HepG2 (cell line): ENCODE measurements around the gene SLC19A1. TPM values are rescaled to one million over a fixed set of nuclear protein-coding genes. Genes with fewer than 3 reads are reported as not detected.

Experiments used
- ATAC-seq: fragments of 200-7000 bp; cut with Tn5 transposase; 3 replicates; pipeline ENCODE4 v1.9.1; 2020; ENCODE audit warnings: mild to moderate bottlenecking, moderate library complexity
- BruUV-seq: library from RNA; stranded (reverse); fragments of 400-500 nt; replicated peaks from 2 replicates; lab custom pipeline; 2021; lab: Mats Ljungman, UMichigan
- CTCF ChIA-PET: fragments of 300-600 bp; formaldehyde crosslinking; extraction: SDS; loops from one replicate; lab custom pipeline; 2021; ENCODE audit warnings: low total read pairs, inconsistent platforms, low intra/inter-chr PET ratio; lab: Yijun Ruan, JAX
- POLR2A ChIA-PET: fragments of 350-600 bp; sonication (Branson Sonifier 250); formaldehyde crosslinking; loops from one replicate; lab custom pipeline; 2020; ENCODE audit warnings: antibody characterized with exemption, inconsistent platforms; lab: Yijun Ruan, JAX
- DNase-seq: peaks from one replicate; pipeline ENCODE4 v3.0.0-alpha.2; 2015; ENCODE audit warnings: low spot score
- FAIRE-seq: peaks from 3 replicates; lab custom pipeline; 2011; peaks lifted over from hg19 to GRCh38; lab: Jason Lieb, UNC
- H2AFZ ChIP-seq: one replicate; pipeline ENCODE4 v1.6.1; 2011; ENCODE audit warnings: low read length, inconsistent platforms
- H3K27ac ChIP-seq: fragments of 300-600 bp; 3 replicates; pipeline ENCODE4 v1.8.0; 2011; ENCODE audit warnings: mixed run types, mild to moderate bottlenecking, mixed read lengths, low read length, inconsistent platforms; ENCODE audit not compliant: insufficient read depth; ENCODE audit errors: extremely low read length
- H3K27me3 ChIP-seq, 2 experiments: fragments of 200-600 bp in 1 of 2; 2 replicates in 1 of 2; 3 replicates in 1 of 2; pipeline versions ENCODE4 v1.6.0 to v1.8.0; 2011; ENCODE audit warnings: low read length in 2 of 2, mild to moderate bottlenecking in 2 of 2, moderate library complexity in 2 of 2, inconsistent platforms in 1 of 2; ENCODE audit not compliant: insufficient read depth in 2 of 2, control insufficient read depth in 1 of 2
- H3K36me3 ChIP-seq, 2 experiments: fragments of 200-600 bp in 1 of 2; replicated peaks in 1 of 2; 2 replicates in 1 of 2; 3 replicates in 1 of 2; pipeline versions ENCODE4 v1.5.1 to v1.8.0; 2011; ENCODE audit warnings: low read length in 2 of 2, inconsistent platforms in 1 of 2; ENCODE audit not compliant: insufficient read depth in 2 of 2, control insufficient read depth in 1 of 2
- H3K4me1 ChIP-seq: 2 replicates; pipeline ENCODE4 v1.5.1; 2012; ENCODE audit warnings: low read length, inconsistent platforms; ENCODE audit not compliant: insufficient read depth
- H3K4me2 ChIP-seq: 2 replicates; pipeline ENCODE4 v1.6.0; 2011; ENCODE audit warnings: low read depth, low read length, inconsistent platforms
- H3K4me3 ChIP-seq, 3 experiments: fragments of 200-600 bp in 1 of 3; sonication (generic), shearing (Covaris generic) in 1 of 3; replicated peaks in 1 of 3; 2 replicates each; pipeline ENCODE4 v1.5.1; 2011 to 2016; ENCODE audit warnings: low read length in 3 of 3, inconsistent platforms in 2 of 3, low read depth in 2 of 3, mild to moderate bottlenecking in 2 of 3, control low read depth in 1 of 3, mixed read lengths in 1 of 3; ENCODE audit not compliant: insufficient read depth in 1 of 3
- H3K79me2 ChIP-seq: one replicate; pipeline ENCODE4 v1.6.1; 2011; ENCODE audit warnings: low read length, inconsistent platforms; ENCODE audit not compliant: insufficient read depth
- H3K9ac ChIP-seq: 2 replicates; pipeline ENCODE4 v1.6.0; 2011; ENCODE audit warnings: mild to moderate bottlenecking, low read depth, low read length, inconsistent platforms; ENCODE audit not compliant: insufficient read depth
- H3K9me3 ChIP-seq: 2 replicates; pipeline ENCODE4 v1.5.1; 2012; ENCODE audit warnings: mild to moderate bottlenecking, low read length
- H4K20me1 ChIP-seq: 2 replicates; pipeline ENCODE4 v1.6.0; 2011; ENCODE audit warnings: inconsistent platforms, mild to moderate bottlenecking, low read length, moderate library complexity; ENCODE audit not compliant: insufficient read depth
- AGO2 ChIP-seq: fragments of 200-400 bp; formaldehyde crosslinking; optimal IDR thresholded peaks from 2 replicates; pipeline ENCODE3; 2017; ENCODE audit warnings: mild to moderate bottlenecking, low read depth, low read length, moderate library complexity
- BRD4 ChIP-seq: sonication (generic); formaldehyde crosslinking; IDR thresholded peaks from 2 replicates; pipeline ENCODE4 v1.4.0; 2020; ENCODE audit warnings: missing genetic modification reagents
- ELF1 ChIP-seq: sonication (generic); formaldehyde crosslinking; IDR thresholded peaks from 2 replicates; pipeline ENCODE4 v1.4.0; 2020; ENCODE audit warnings: missing genetic modification reagents
- HNRNPL ChIP-seq: fragments of 200-400 bp; formaldehyde crosslinking; IDR thresholded peaks from 2 replicates; pipeline ENCODE4 v1.6.1; 2017; ENCODE audit warnings: mild to moderate bottlenecking, low read depth, low read length
- MXD1 ChIP-seq: sonication (generic); formaldehyde crosslinking; IDR thresholded peaks from 2 replicates; pipeline ENCODE4 v1.4.0; 2020; ENCODE audit warnings: mild to moderate bottlenecking, missing genetic modification reagents
- REXO4 ChIP-seq: sonication (generic); formaldehyde crosslinking; IDR thresholded peaks from 2 replicates; pipeline ENCODE4 v1.8.0; 2022; ENCODE audit warnings: missing genetic modification reagents, mild to moderate bottlenecking, borderline replicate concordance
- TMF1 ChIP-seq: sonication (generic); formaldehyde crosslinking; IDR thresholded peaks from 2 replicates; pipeline ENCODE4 v1.8.1; 2022; ENCODE audit warnings: low read depth, missing genetic modification reagents
- ZMYM4 ChIP-seq: sonication (generic); formaldehyde crosslinking; IDR thresholded peaks from 2 replicates; pipeline ENCODE4 v1.8.1; 2023; ENCODE audit warnings: mild to moderate bottlenecking, missing genetic modification reagents
- ZNF263 ChIP-seq: sonication (generic); formaldehyde crosslinking; IDR thresholded peaks from 2 replicates; pipeline ENCODE4 v1.4.0; 2020; ENCODE audit warnings: missing genetic modification reagents
- WGBS: methylation state at CpG from one replicate; pipeline ENCODE4 v1.1.6; 2017; ENCODE audit warnings: low lambda C conversion rate; 5-methylcytosine and 5-hydroxymethylcytosine counted together
- in situ Hi-C: cut with HindIII; loops from 2 replicates; pipeline ENCODE4 v1.10.0; 2017; ENCODE audit warnings: low pct_unique_long_range_greater_than_20kb; ENCODE audit not compliant: extremely low pct_ligation_motif_present
- intact Hi-C: fragments of 100-400 bp; cut with micrococcal nuclease; formaldehyde crosslinking; loops from one replicate; pipeline ENCODE4 v1.10.0; 2022; ENCODE audit not compliant: unreplicated experiment
- polyA plus RNA-seq, 8 experiments: library from polyadenylated mRNA; depleted of rRNA in 3 of 8; stranded (reverse) in 7 of 8; unstranded in 1 of 8; fragments of >200 nt; fragmentation: Illumina TruSeq in 4 of 8; extraction: Trizol in 4 of 8; gene quantifications; 2 replicates each; pipeline versions ENCODE4 v1.2.1 to v1.2.3, GENCODE V29; 2011 to 2016; ENCODE audit warnings: low read depth in 4 of 8, missing spikeins in 1 of 8, mixed read lengths in 1 of 8; ENCODE audit not compliant: insufficient read depth in 1 of 8
- total RNA-seq, 5 experiments: library from RNA; depleted of rRNA; stranded (reverse); fragments of >200 nt; fragmentation: Illumina TruSeq; extraction: Trizol; gene quantifications; 2 replicates each; pipeline ENCODE4 v1.2.3, GENCODE V29; 2016; ENCODE audit warnings: low read depth in 1 of 5
- TF ChIP-seq, protein P1 (sequence below): sonication (generic); formaldehyde crosslinking; IDR thresholded peaks from 2 replicates; pipeline ENCODE4 v1.4.0; 2020; ENCODE audit warnings: missing genetic modification reagents

The SLC19A1 gene
- total and polyA plus RNA-seq, 2 of the 13 experiments (the other 11 are each of a cell fraction or from before 2014, with no cell fraction given): 21.8 to 23.0 TPM

DNA sequence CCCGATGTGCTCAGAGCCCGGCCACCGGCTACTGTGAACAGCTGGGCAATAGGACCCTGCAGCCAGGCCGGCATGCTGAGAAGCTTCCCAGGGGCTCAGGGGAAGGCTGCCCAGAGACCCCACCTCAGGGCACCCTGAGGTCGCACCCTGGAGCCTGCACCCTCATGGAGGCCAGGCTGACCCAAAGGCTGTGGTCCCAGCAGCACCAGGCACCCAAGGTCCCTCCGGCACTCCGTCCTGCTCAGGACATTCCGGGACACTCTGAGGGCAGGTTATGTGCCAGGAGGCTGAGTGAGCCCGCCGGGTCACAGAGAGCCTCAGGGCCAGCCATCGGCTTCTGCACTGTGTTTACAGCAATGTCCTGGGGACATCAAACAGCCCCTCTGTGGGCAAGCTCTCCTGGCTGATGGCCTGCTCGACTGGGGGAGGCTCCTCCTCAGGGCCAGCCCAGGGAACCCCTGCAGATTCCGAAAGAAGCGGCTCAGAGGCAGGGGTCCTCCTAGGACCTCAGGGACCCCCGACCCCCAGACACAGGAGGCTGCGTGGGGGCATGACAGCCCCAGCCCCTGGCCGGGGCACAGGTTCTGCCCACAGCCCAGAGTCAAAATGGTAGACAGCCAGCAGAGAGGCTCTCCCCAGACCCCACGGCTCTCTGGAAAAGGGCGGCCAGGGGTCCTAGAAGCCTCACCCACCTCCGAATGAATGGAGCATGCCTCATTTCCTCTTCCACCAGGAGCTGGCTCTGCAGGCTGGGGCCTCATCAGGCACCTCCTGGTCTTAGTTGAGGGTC lies 8.2 kb downstream of the SLC19A1 start:
- intact Hi-C loops: no loop called here
- peaks cover 15 to 44% of the 10 kb centered on the region in 2 experiments for H3K36me3 ChIP-seq
- WGBS: no CpG with 5 or more reads among the region's 20 CpGs
- H3K27ac ChIP-seq: no peak overlapping the region
- in situ Hi-C loops: no loop called here
- H3K9me3 ChIP-seq: no peaks in the 10 kb centered on the region
- ChIA-PET CTCF (no interaction called here), POLR2A (interaction anchor here (1.7 kb wide), 1 partner anchor 9 kb away, joined by 5 read pairs; no protein-coding TSS in a partner anchor)
- H2AFZ ChIP-seq: no peak overlapping the region
- no peak overlapping the region for H3K4me3 ChIP-seq
- H3K4me2 ChIP-seq: no peak overlapping the region
- H3K27me3 ChIP-seq: no peaks in the 10 kb centered on the region
- no TSS peak for BruUV-seq
- ATAC-seq (no peak), FAIRE-seq (no peak)
- H3K9ac ChIP-seq: no peak overlapping the region
- TF ChIP-seq AGO2 (peak; percentile 46), BRD4 (CRISPR knock-in tag) (no peak)
- TF ChIP-seq, all 625 proteins: peak for 1
- Histone ChIP-seq H3K79me2 (peaks cover 11% of the 10 kb centered on the region), H4K20me1 (no peaks in the 10 kb centered on the region), H3K4me1 (peaks cover 17% of the 10 kb centered on the region)
- no peak for DNase-seq

DNA sequence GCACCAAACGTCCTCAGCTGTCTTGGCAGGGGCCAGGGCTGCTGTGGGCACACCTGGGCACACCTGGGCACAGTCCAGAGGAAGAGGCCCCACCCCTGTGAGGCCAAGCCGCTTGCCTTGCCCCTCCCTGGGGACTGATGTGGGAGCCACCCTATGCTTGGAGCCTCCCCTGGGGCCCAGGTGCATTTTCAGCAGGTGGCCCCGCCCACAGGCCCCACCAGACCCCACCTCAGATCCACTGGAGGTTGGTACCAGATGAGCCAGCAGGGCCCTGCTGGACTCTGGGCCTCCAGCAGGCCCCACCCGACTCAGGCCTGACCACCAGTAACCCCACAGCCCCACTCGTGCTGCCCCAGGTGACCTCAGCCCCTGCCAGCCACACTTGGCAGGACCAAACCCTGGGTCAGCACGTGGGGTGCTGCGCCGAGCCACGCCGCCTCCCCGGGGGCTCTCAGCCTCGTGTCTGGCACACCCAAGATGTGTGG lies 8.8 kb downstream of the SLC19A1 start:
- Histone ChIP-seq H3K9me3 (no peaks in the 10 kb centered on the region), H2AFZ (no peak overlapping the region)
- TF ChIP-seq HNRNPL (peak; percentile 30; the same call in 1 of the 2 replicates), ZMYM4 (CRISPR knock-in tag) (no peak), AGO2 (peak; percentile 35), ELF1 (CRISPR knock-in tag) (no peak), REXO4 (CRISPR knock-in tag) (no peak), ZNF263 (no peak), MXD1 (CRISPR knock-in tag) (no peak), TMF1 (no peak)
- TF ChIP-seq, protein P1, sequence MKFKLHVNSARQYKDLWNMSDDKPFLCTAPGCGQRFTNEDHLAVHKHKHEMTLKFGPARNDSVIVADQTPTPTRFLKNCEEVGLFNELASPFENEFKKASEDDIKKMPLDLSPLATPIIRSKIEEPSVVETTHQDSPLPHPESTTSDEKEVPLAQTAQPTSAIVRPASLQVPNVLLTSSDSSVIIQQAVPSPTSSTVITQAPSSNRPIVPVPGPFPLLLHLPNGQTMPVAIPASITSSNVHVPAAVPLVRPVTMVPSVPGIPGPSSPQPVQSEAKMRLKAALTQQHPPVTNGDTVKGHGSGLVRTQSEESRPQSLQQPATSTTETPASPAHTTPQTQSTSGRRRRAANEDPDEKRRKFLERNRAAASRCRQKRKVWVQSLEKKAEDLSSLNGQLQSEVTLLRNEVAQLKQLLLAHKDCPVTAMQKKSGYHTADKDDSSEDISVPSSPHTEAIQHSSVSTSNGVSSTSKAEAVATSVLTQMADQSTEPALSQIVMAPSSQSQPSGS (CRISPR knock-in tag): no peak
- TF ChIP-seq, all 625 proteins: peak for 2
- ATAC-seq (no peak), DNase-seq (no peak), FAIRE-seq (no peak)
- no CpG with 5 or more reads among the region's 12 CpGs for WGBS
- Histone ChIP-seq H3K4me2 (no peak overlapping the region), H3K4me3 (no peak overlapping the region), H3K27ac (no peak overlapping the region), H4K20me1 (no peaks in the 10 kb centered on the region), H3K27me3 (no peaks in the 10 kb centered on the region), H3K36me3 (peaks cover 15 to 44% of the 10 kb centered on the region in 2 experiments), H3K9ac (no peak overlapping the region), H3K79me2 (peaks cover 5% of the 10 kb centered on the region), H3K4me1 (peaks cover 18% of the 10 kb centered on the region)
- no TSS peak for BruUV-seq
- ChIA-PET POLR2A (interaction anchor here (1.7 kb wide), 1 partner anchor 8 kb away, joined by 5 read pairs; no protein-coding TSS in a partner anchor), CTCF (no interaction called here)
- in situ Hi-C loops: no loop called here
- intact Hi-C loops: no loop called here
